NCI-H146 (cell line): Measurements from ENCODE around the gene PFKP.

Source experiments
- DNase-seq: peaks from one replicate; lab custom pipeline; 2025; lab: John Stamatoyannopoulos, UW

PFKP gene

GRCh38 chr10:3136336-3136735 lies 69.0 kb downstream of the PFKP start:
- no peak for DNase-seq

- DNase-seq, result no peak
Measured at GRCh38 chr10:3136763-3137611, 69.6 kb downstream of the PFKP start.

DNA sequence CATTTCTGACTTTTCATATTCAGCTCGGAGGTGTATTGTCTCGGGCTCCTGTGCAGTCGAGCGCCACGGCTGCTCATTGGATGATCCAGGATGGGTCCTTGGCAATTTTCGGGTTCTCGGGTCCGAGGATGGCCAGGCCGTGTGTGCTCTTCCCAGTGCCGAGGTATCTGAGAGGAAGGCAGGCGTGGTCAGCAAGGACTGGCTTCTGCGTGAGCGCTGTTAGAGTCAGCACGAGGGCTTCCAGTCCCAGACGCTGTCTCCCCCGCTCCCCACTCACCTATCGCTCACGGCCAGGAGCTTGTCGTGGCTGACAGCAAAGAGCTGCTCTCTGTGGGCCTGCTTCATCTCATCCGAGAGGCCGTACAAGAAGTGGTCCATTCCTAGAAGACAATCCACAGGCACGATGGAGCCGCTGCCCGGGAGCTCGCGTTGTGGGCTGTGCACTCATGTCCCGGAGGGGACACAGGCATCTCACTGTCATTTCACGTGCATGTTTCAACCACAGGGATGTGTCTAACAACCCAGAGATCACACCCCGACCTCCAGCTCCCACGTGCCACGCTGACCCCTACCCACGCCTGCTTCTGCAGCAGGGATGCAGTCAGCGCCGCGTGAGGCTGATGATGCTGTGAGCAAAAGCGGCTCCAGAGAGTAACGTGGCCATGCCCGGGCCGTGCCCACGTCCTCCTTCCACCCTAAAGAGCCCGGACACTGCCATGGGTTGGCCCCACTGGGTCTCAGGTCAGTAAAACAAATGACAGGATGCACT lies 70.8 kb downstream of the PFKP start:
- no peak for DNase-seq

DNA sequence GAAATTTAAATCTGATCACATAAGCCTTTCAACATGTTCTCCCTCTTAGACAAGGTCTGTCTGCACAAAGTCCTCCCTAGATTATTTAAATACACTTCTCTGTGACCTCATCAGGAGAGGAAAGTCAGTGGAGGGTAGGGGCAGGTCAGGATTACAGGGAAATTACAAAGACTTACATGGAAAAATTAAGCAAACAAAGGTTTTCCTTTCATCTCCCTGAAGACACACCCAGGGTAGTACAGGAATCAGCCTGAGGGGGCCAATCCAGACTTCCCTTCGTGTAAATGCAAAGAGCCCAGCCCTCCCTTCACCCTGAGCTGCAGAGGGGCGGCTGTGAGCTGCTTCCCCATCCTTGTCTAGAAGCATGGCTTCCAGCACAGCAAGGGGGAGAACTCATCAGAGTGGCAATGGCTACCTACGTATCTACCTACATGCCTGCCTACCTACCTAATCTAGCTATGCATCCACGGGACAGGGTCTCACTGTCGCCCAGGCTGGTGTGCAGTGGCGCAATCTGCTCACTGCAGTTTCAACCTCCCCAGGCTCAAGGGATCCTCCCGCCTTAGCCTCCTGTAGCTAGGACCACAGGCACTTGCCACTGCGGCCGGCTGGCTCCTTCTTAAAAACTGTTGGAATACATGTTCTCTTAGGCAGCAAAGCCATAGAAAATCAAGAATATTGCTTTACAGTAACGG lies 72.0 kb downstream of the PFKP start:
- no peak for DNase-seq

- DNase-seq, result no peak
Measured at GRCh38 chr10:3140280-3140679, 72.9 kb downstream of the PFKP start.

- DNase-seq, result no peak
Measured at GRCh38 chr10:3141351-3142005, 74.1 kb downstream of the PFKP start.

GRCh38 chr10:3142146-3142875 lies 75.0 kb downstream of the PFKP start:
- no peak for DNase-seq

DNA sequence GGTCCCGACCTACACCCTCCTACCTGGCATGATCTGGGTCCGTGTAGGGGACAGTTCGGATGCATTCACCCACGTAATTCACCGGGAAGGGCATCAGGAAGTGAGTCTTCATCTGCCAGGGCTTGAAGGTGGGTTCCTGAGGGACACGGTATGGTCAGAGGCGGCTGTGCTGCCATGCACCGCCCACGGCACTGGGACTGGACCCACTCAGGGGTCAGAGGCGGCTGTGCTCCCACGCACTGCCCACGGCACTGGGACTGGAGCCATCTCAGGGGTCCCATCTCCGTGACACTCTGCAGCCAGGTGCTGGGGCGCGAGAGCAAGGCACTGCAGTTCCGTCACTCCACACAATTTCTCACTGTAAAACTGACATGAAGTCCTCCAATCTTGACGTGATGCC lies 76.0 kb downstream of the PFKP start:
- no peak for DNase-seq

- no peak for DNase-seq
Measured at GRCh38 chr10:3143791-3144434, 76.6 kb downstream of the PFKP start.

GRCh38 chr10:3145366-3145765 lies 78.0 kb downstream of the PFKP start:
- DNase-seq, result no peak

DNA sequence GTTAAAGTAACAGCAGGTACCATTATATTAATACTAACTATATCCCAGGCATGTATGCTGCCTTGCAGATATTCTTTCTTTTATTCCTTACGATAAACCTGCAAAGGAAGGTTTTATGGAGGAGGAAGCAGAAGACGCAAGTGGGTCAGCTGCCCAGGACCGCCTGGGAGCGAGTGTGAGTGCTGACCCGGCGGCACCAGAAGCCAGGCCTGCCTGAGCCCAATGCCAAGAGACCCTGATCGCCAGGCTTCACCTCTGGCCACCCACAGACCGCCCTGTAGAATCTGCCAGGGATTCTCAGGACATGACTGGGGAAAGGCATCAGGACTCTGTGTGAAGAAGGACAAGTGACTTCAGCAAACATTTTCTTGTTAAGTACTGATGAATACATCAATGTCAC lies 78.9 kb downstream of the PFKP start:
- no peak for DNase-seq

DNA sequence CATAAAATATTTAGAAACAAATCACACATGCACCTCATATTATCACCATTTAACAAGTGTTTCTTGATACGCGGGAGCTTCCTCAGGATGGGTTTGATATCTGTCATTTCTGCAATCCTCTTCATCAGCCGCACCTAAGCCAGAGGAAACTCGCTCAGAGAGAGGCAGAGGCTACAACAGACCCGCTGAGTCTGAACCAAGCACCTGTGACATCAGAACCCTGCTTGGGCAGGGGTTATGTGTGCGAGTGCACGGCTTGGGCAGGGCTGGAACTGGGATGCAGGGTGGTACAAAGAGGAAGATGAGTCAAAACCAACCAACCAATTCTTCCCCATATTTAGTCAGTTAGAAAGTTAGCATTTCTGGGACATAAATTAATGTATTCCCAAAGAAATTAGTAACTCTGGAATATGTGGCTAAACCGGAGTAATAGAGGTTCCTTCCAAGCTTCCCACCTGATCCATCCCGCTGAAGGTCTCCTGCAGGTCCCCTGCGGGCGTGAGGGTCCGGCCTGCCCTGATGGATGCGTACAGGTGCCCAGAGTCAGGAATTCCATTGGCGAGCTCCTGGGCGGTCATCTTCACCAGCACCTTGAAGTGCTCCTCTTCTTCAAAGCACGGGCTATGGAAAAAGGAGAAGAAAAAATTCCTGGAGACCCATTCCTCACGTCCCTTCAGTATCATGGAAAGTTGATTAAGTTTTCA lies 79.9 kb downstream of the PFKP start:
- DNase-seq, result no peak

DNA sequence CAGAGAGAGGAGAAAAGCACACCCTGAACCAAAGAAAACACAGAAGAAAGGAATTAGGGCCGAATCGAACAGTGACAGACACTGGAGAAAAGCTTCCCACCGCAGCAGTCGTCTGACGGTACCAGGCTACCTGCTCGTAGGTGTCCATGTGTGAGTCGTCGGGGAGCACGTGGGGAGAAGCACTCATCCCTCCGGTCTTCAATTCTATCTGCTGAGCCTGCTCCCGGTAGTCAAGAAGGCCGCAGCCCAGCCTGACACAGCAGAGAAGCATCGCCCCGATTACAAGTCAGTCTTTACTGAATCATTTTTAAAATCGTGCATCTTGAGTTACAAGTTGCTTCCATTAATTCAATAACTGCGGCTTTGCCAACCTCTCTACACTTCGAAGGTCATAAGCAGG lies 80.7 kb downstream of the PFKP start:
- DNase-seq, result no peak

DNA sequence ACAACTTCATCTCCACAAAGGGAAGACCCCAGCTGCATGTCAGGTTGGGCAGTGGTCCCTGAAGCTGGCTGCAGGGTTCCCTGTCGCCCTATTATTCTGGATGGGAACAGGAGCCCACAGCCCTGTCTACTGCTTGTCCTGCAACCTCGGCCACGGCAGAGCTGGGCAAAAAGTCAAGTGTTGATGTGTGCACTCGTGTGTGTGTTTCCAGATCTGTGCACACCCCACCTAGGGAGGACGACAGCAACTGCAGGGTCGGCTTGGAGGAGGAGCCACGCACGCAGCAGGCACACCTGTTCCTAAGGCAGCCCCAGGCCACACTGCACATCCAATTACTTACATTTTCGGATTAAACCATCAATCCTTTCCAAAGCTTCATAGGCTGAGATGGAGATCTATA lies 81.6 kb downstream of the PFKP start:
- no peak for DNase-seq

DNA sequence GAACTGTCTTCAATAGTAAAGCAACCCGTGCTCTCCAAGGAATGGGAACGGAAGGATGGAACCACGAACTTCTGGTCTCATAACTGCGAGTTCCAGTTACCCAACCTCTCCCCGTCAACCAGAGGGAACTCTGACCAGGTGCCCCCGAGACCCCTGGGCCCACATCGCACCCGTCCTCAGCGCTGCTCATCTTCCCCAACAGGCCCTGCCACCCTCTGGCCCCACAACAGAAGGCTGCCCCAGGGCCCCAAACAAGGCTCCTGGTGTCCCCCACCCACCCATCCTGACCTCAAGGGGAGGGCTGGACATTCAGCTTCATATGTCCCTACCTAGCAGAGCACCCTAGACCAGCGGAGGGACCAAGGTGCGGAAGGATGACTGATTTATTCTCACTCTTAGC lies 82.6 kb downstream of the PFKP start:
- DNase-seq, result no peak

DNA sequence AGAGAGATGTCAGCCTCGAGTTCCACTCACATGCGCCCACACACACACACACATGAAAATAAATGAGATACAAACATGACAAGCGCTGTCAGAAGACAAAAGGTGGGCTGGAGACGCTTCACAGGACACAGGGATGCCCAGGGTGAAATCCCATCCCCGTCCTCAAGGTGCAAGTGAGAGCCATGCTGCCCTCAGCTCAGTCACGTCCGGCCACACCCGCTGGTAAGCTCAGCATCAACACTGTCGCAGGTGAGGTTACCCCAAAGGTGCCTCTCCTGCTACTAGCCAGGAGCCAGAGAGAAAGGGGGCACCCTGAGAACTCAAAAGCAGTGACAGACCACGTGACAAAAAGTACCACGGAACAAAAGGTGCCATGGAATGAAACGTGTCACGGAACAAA lies 83.0 kb downstream of the PFKP start:
- DNase-seq, result no peak

DNA sequence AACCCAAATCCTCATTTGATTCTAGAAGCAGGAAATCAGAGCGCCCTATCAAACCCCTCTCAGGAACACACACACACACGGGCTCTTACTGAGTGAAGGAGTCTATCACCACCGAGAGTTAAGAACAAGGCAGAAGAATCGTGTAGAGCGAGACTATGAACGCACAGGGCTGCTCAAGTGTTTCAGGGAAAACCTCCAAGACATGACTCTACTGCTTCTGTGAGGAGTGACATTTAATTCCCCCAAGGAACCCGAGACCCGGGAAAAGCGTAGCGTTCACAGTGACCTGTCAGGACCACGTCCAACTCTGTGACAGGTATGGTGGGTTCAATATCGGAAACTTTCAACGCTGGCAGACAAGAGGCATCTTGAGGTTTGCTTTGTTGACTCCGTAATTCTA lies 83.6 kb downstream of the PFKP start:
- no peak for DNase-seq

- peak; percentile 27 for DNase-seq
Measured at GRCh38 chr10:3151889-3152565, 84.7 kb downstream of the PFKP start.

DNA sequence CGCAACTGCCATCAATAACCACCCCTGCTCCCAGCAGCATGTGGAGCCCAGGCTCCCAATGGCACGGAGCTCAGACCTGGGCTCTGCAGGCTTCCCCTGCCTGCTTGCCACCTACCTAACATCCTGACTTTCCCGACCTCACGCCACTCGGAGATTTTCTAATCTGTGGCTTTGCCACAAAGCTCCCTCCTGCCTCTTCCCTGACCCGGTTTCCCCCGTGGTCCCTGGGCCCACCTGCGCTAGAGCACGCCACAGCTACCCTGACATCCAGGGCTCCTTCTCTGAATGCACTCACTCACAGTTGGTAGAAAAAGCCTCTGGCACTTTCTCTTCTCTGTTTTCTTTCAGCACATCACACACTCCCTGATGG lies 85.2 kb downstream of the PFKP start:
- DNase-seq, result no peak

DNA sequence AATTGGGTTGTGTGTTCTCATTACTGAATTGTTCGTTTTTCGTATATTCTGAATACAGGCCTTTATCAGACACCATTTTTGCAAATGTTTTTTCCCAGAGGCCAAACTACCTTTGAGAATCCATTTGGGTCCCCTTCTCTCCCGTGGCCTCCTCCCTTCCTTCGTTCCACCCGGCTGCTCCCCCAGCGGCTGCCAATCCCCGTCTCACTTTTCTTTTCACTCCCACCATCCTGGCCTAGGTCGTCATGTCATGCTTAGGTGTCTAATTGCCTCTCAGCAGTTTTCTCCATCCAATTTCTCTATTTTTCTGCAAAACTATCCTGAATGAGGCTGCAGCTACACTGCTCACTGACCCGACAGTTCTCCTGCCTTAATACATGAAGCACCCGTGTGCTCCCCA lies 87.3 kb downstream of the PFKP start:
- DNase-seq, result no peak
